IMR-90 (cell line): ENCODE results near the gene ADAM23. TPM values are rescaled to one million over a fixed set of nuclear protein-coding genes. Genes with fewer than 3 reads are reported as not detected.

Experiments used
- ATAC-seq: fragments of 200-7000 bp; cut with Tn5 transposase; 2 replicates; pipeline ENCODE4 v1.9.1; 2020; ENCODE audit warnings: low read depth, mild to moderate bottlenecking, moderate library complexity
- BruUV-seq: library from RNA; stranded (reverse); fragments of 400-500 nt; replicated peaks from 2 replicates; lab custom pipeline; 2021; lab: Mats Ljungman, UMichigan
- CTCF ChIA-PET: fragments of 300-600 bp; formaldehyde crosslinking; extraction: SDS; loops from one replicate; lab custom pipeline; 2021; ENCODE audit warnings: antibody characterized with exemption; lab: Yijun Ruan, JAX
- POLR2A ChIA-PET: fragments of 300-600 bp; sonication (Branson Sonifier 250); formaldehyde crosslinking; loops from one replicate; lab custom pipeline; 2022; ENCODE audit warnings: antibody characterized with exemption; ENCODE audit not compliant: unreplicated experiment; lab: Charles Lee
- DNase-seq: peaks from one replicate; pipeline ENCODE4 v3.0.0; 2013
- H2AFZ ChIP-seq: replicated peaks from 2 replicates; pipeline ENCODE3; 2013; ENCODE audit warnings: low read length, mild to moderate bottlenecking; ENCODE audit not compliant: poor library complexity
- H2AK5ac ChIP-seq: 2 replicates; pipeline ENCODE4 v1.6.1; 2013; ENCODE audit warnings: low read depth, low read length, inconsistent platforms
- H2AK9ac ChIP-seq: replicated peaks from 2 replicates; pipeline ENCODE3; 2013; ENCODE audit warnings: mild to moderate bottlenecking, low read depth, low read length, moderate library complexity; ENCODE audit not compliant: poor library complexity
- H2BK120ac ChIP-seq: 2 replicates; pipeline ENCODE4 v1.6.1; 2013; ENCODE audit warnings: low read depth, low read length, inconsistent platforms
- H2BK15ac ChIP-seq: 3 replicates; pipeline ENCODE4 v1.6.1; 2013; ENCODE audit warnings: low read depth, low read length, inconsistent platforms
- H2BK20ac ChIP-seq: 2 replicates; pipeline ENCODE4 v1.6.1; 2013; ENCODE audit warnings: low read depth, mild to moderate bottlenecking, inconsistent platforms, low read length, moderate library complexity
- H2BK5ac ChIP-seq: 2 replicates; pipeline ENCODE4 v1.6.1; 2013; ENCODE audit warnings: mild to moderate bottlenecking, low read depth, low read length, inconsistent platforms; ENCODE audit not compliant: poor library complexity, severe bottlenecking
- H3K14ac ChIP-seq: replicated peaks from 2 replicates; pipeline ENCODE4 v1.6.1; 2013; ENCODE audit warnings: low read depth, low read length, inconsistent platforms
- H3K18ac ChIP-seq: 2 replicates; pipeline ENCODE4 v1.6.1; 2013; ENCODE audit warnings: low read depth, low read length, control low read depth
- H3K23ac ChIP-seq: 2 replicates; pipeline ENCODE4 v1.6.1; 2013; ENCODE audit warnings: low read depth, low read length, inconsistent platforms
- H3K27ac ChIP-seq: 2 replicates; pipeline ENCODE4 v1.5.1; 2013; ENCODE audit warnings: mild to moderate bottlenecking, control low read depth, low read length; ENCODE audit not compliant: insufficient read depth
- H3K27me3 ChIP-seq: 2 replicates; pipeline ENCODE4 v1.6.1; 2013; ENCODE audit warnings: low read length; ENCODE audit not compliant: control insufficient read depth, insufficient read depth
- H3K36me3 ChIP-seq: 2 replicates; pipeline ENCODE4 v1.6.1; 2013; ENCODE audit warnings: low read length, mixed read lengths; ENCODE audit not compliant: control insufficient read depth, insufficient read depth
- H3K4ac ChIP-seq: 2 replicates; pipeline ENCODE4 v1.6.1; 2013; ENCODE audit warnings: low read depth, low read length, inconsistent platforms
- H3K4me1 ChIP-seq: 2 replicates; pipeline ENCODE4 v1.6.1; 2013; ENCODE audit warnings: low read length, mixed read lengths; ENCODE audit not compliant: control insufficient read depth, insufficient read depth
- H3K4me2 ChIP-seq: 2 replicates; pipeline ENCODE4 v1.6.1; 2013; ENCODE audit warnings: low read depth, mild to moderate bottlenecking, control low read depth, low read length, moderate library complexity
- H3K4me3 ChIP-seq: 2 replicates; pipeline ENCODE4 v1.5.1; 2013; ENCODE audit warnings: low read depth, mild to moderate bottlenecking, control low read depth, low read length, moderate library complexity; ENCODE audit not compliant: insufficient read depth
- H3K56ac ChIP-seq: 2 replicates; pipeline ENCODE4 v1.6.1; 2013; ENCODE audit warnings: low read length, inconsistent platforms; ENCODE audit not compliant: insufficient read depth; ENCODE audit errors: extremely low read depth
- H3K79me1 ChIP-seq, 2 experiments: 2 replicates each; pipeline ENCODE4 v1.6.1; 2013; ENCODE audit warnings: low read length in 2 of 2, inconsistent platforms in 1 of 2, low read depth in 1 of 2
- H3K9ac ChIP-seq: 2 replicates; pipeline ENCODE4 v1.6.1; 2013; ENCODE audit warnings: low read depth, low read length, control low read depth
- H3K9me1 ChIP-seq: 2 replicates; pipeline ENCODE4 v1.6.1; 2013; ENCODE audit warnings: low read length, inconsistent platforms; ENCODE audit not compliant: insufficient read depth
- H3K9me3 ChIP-seq: 2 replicates; pipeline ENCODE4 v1.6.1; 2013; ENCODE audit warnings: low read length; ENCODE audit not compliant: control insufficient read depth, insufficient read depth
- H4K20me1 ChIP-seq: 2 replicates; pipeline ENCODE4 v1.6.1; 2013; ENCODE audit warnings: low read length, inconsistent platforms; ENCODE audit not compliant: insufficient read depth
- H4K5ac ChIP-seq: 2 replicates; pipeline ENCODE4 v1.6.1; 2013; ENCODE audit warnings: mild to moderate bottlenecking, low read depth, low read length, control low read depth
- H4K8ac ChIP-seq, 2 experiments: 2 replicates each; pipeline ENCODE4 v1.6.1; 2013; ENCODE audit warnings: low read depth in 2 of 2, low read length in 2 of 2, control low read depth in 1 of 2, inconsistent platforms in 1 of 2
- H4K91ac ChIP-seq: 2 replicates; pipeline ENCODE4 v1.6.1; 2013; ENCODE audit warnings: low read depth, low read length, inconsistent platforms; ENCODE audit not compliant: insufficient read depth
- FOS ChIP-seq: fragments of 150-350 bp; IDR thresholded peaks from 2 replicates; pipeline ENCODE4 v1.6.1; 2016; ENCODE audit warnings: low read depth, low read length
- MAZ ChIP-seq: IDR thresholded peaks from 2 replicates; pipeline ENCODE4 v1.6.1; 2012; ENCODE audit warnings: low read depth, mild to moderate bottlenecking, low read length, improper control_type of control experiment, moderate library complexity, borderline replicate concordance
- WGBS, 2 experiments: methylation state at CpG; one replicate each; pipeline versions ENCODE4 v1.1.5 to v1.1.7; 2013; ENCODE audit warnings: missing lambda C conversion rate in 2 of 2; ENCODE audit not compliant: insufficient read length in 1 of 2; ENCODE audit errors: extremely low coverage in 2 of 2; 5-methylcytosine and 5-hydroxymethylcytosine counted together
- dilution Hi-C: fragments of 300-500 bp; cut with HindIII; formaldehyde crosslinking; loops from one replicate; pipeline ENCODE4 v1.14.3; 2018; ENCODE audit warnings: low sequenced_read_pairs; ENCODE audit not compliant: unreplicated experiment
- in situ Hi-C: fragments of 300-500 bp; cut with MboI; formaldehyde crosslinking; loops from 3 replicates; pipeline ENCODE4 v1.14.3; 2019; ENCODE audit warnings: low sequenced_read_pairs, inconsistent platforms, mixed read lengths
- intact Hi-C: fragments of 100-400 bp; cut with micrococcal nuclease; formaldehyde crosslinking; loops from 2 replicates; pipeline ENCODE4 v1.10.0; 2022
- polyA plus RNA-seq, 3 experiments: library from polyadenylated mRNA; depleted of rRNA; stranded (reverse); fragments of >200 nt; gene quantifications; 2 replicates each; pipeline ENCODE4 v1.2.3, GENCODE V29; 2012; ENCODE audit warnings: low replicate concordance in 1 of 3
- total RNA-seq: library from RNA; depleted of rRNA; stranded (reverse); fragments of >200 nt; gene quantifications from 2 replicates; pipeline ENCODE4 v1.2.3, GENCODE V29; 2012
- TF ChIP-seq, protein P1 (sequence below): fragments of 150-350 bp; IDR thresholded peaks from 2 replicates; pipeline ENCODE4 v1.6.1; 2016; ENCODE audit warnings: low read depth, mild to moderate bottlenecking, low read length, moderate library complexity, borderline replicate concordance

ADAM23 gene
- total and polyA plus RNA-seq, 2 of the 4 experiments (the other 2 are of a cell fraction), result 2.9 to 10.3 TPM

DNA sequence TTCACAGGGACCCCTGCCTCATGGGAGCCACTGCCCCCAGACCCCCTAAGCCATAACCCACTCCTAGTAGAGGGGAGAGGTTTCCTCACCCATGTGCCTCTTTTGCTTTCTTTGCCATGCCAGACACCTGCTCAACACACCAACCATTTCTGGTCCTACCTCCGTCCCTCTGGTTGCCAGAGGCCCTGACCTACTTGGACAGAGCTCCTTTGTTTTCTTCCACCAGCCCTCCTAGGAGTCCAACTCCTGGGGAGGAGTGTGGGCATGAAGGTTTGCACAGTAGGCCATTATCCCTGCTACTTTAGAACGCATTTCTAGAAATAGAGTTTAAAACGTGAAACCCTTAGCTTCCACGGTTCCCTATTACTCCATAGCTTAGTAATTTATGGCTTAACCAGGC, 122.3 kb downstream of the ADAM23 start:
- no TSS peak for BruUV-seq
- Histone ChIP-seq H3K27me3 (no peaks in the 10 kb centered on the region), H3K18ac (no peak overlapping the region), H3K4me3 (no peak overlapping the region), H3K23ac (no peak overlapping the region), H2BK120ac (no peak overlapping the region), H3K36me3 (peaks cover 3% of the 10 kb centered on the region; the same call in 1 of the 2 replicates), H3K79me1 (no peaks in the 10 kb centered on the region), H4K5ac (no peak overlapping the region), H3K56ac (no peak overlapping the region), H4K8ac (no peak overlapping the region), H3K9me1 (no peaks in the 10 kb centered on the region), H2BK5ac (no peak overlapping the region), H3K14ac (no peak overlapping the region), H3K4me2 (no peak overlapping the region), H2AK5ac (no peak overlapping the region), H3K4ac (no peak overlapping the region), H2BK20ac (no peak overlapping the region), H2AFZ (no peak overlapping the region), H2AK9ac (no peak overlapping the region), H3K27ac (no peak overlapping the region), H3K4me1 (no peaks in the 10 kb centered on the region), H2BK15ac (no peak overlapping the region), H3K9me3 (no peaks in the 10 kb centered on the region), H4K91ac (no peak overlapping the region), H4K20me1 (no peaks in the 10 kb centered on the region), H3K9ac (no peak overlapping the region)
- ATAC-seq (no peak), DNase-seq (no peak)
- in situ Hi-C loops (no loop called here), intact Hi-C loops (no loop called here), dilution Hi-C loops (no loop called here)
- POLR2A ChIA-PET, result no interaction called here
- TF ChIP-seq, protein P1, sequence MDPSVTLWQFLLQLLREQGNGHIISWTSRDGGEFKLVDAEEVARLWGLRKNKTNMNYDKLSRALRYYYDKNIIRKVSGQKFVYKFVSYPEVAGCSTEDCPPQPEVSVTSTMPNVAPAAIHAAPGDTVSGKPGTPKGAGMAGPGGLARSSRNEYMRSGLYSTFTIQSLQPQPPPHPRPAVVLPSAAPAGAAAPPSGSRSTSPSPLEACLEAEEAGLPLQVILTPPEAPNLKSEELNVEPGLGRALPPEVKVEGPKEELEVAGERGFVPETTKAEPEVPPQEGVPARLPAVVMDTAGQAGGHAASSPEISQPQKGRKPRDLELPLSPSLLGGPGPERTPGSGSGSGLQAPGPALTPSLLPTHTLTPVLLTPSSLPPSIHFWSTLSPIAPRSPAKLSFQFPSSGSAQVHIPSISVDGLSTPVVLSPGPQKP, result no peak
- TF ChIP-seq FOS, result no peak
- TF ChIP-seq MAZ, result no peak
- WGBS, 2 experiments, result no CpG with 5 or more reads among the region's 4 CpGs
- CTCF ChIA-PET, result interaction anchor here (1.3 kb wide), 1 partner anchor 8 kb away, joined by 3 read pairs; no protein-coding TSS in a partner anchor
